Measurements from ENCODE around the gene AK5.

AK5 gene, protein sequence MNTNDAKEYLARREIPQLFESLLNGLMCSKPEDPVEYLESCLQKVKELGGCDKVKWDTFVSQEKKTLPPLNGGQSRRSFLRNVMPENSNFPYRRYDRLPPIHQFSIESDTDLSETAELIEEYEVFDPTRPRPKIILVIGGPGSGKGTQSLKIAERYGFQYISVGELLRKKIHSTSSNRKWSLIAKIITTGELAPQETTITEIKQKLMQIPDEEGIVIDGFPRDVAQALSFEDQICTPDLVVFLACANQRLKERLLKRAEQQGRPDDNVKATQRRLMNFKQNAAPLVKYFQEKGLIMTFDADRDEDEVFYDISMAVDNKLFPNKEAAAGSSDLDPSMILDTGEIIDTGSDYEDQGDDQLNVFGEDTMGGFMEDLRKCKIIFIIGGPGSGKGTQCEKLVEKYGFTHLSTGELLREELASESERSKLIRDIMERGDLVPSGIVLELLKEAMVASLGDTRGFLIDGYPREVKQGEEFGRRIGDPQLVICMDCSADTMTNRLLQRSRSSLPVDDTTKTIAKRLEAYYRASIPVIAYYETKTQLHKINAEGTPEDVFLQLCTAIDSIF

DNA sequence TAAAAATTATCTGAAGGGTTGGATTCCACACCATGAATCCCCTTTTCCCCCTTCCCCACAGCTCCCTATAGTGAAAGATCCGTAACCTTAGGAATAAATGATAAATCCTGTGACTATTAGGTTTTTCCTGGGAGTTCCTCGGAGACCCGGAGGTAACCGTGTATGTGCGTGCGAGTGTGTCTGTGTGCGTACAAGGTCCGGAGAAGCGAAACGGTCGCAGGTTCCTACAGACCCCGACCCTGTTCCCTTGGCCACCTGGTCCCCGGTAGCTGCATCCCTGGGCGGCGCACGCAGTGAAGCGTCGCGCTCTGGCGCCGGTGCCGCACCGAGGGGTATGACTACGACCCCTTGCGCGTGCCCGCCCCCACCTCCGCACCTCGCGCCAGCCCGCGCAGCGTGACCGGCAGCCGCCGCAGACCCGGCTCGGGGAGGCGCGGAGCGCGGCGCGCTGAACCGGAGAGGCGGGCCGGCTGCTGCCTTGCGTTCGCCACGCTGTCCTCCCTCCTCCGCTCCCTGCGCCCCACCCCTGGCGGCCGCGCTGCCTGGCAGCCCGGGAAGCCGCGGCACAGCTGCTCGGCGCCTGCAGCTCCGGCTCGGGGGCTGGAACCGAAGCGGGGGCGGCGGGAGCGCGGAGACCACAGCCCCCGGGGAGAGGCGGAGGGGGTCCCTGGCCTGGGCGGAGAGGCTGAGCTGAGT, at the start of gene AK5:
Gene AK5 (plus strand): TSS at position 529 of the 696 bp plus-strand sequence. CDS start 295 bp downstream, outside the sequence.
- ATAC-seq, result peak; percentile 89

DNA sequence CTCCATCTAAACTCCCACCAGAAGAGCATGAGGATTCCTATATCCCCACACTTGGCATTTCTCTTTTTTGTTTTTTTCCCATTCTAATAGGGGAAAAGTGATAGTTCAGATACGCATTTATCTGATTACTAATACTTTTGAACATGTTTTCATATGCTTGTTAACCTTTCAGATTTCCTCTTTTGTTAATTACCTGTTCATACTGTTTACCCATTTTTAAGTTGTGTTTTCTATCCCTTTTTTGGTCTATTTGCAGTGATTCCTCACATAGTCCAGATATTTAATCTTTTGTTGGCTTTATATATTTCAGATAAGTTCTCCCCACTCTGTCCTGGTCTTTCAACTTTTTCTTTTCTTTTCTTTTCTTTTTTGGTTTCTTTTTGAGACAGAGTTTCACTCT, 49.0 kb upstream of the AK5 start:
- TF ChIP-seq OSR1 (CRISPR knock-in tag; IDR thresholded peaks at IDR 0.05) (no peak), TOX (CRISPR knock-in tag; IDR thresholded peaks at IDR 0.05; ENCODE audit: borderline replicate concordance) (no peak), ISL1 (CRISPR knock-in tag; IDR thresholded peaks at IDR 0.05) (no peak), ZC3H10 (CRISPR knock-in tag; IDR thresholded peaks at IDR 0.05) (no peak)
- TF ChIP-seq, protein P1, sequence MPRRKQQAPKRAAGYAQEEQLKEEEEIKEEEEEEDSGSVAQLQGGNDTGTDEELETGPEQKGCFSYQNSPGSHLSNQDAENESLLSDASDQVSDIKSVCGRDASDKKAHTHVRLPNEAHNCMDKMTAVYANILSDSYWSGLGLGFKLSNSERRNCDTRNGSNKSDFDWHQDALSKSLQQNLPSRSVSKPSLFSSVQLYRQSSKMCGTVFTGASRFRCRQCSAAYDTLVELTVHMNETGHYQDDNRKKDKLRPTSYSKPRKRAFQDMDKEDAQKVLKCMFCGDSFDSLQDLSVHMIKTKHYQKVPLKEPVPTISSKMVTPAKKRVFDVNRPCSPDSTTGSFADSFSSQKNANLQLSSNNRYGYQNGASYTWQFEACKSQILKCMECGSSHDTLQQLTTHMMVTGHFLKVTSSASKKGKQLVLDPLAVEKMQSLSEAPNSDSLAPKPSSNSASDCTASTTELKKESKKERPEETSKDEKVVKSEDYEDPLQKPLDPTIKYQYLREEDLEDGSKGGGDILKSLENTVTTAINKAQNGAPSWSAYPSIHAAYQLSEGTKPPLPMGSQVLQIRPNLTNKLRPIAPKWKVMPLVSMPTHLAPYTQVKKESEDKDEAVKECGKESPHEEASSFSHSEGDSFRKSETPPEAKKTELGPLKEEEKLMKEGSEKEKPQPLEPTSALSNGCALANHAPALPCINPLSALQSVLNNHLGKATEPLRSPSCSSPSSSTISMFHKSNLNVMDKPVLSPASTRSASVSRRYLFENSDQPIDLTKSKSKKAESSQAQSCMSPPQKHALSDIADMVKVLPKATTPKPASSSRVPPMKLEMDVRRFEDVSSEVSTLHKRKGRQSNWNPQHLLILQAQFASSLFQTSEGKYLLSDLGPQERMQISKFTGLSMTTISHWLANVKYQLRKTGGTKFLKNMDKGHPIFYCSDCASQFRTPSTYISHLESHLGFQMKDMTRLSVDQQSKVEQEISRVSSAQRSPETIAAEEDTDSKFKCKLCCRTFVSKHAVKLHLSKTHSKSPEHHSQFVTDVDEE (CRISPR knock-in tag; IDR thresholded peaks at IDR 0.05), result no peak
- TF ChIP-seq, protein P2, sequence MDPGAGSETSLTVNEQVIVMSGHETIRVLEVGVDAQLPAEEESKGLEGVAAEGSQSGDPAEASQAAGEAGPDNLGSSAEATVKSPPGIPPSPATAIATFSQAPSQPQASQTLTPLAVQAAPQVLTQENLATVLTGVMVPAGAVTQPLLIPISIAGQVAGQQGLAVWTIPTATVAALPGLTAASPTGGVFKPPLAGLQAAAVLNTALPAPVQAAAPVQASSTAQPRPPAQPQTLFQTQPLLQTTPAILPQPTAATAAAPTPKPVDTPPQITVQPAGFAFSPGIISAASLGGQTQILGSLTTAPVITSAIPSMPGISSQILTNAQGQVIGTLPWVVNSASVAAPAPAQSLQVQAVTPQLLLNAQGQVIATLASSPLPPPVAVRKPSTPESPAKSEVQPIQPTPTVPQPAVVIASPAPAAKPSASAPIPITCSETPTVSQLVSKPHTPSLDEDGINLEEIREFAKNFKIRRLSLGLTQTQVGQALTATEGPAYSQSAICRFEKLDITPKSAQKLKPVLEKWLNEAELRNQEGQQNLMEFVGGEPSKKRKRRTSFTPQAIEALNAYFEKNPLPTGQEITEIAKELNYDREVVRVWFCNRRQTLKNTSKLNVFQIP (CRISPR knock-in tag; IDR thresholded peaks at IDR 0.05; ENCODE audit: borderline replicate concordance, low read depth), result no peak
- TF ChIP-seq, protein P3, sequence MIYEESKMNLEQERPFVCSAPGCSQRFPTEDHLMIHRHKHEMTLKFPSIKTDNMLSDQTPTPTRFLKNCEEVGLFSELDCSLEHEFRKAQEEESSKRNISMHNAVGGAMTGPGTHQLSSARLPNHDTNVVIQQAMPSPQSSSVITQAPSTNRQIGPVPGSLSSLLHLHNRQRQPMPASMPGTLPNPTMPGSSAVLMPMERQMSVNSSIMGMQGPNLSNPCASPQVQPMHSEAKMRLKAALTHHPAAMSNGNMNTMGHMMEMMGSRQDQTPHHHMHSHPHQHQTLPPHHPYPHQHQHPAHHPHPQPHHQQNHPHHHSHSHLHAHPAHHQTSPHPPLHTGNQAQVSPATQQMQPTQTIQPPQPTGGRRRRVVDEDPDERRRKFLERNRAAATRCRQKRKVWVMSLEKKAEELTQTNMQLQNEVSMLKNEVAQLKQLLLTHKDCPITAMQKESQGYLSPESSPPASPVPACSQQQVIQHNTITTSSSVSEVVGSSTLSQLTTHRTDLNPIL (CRISPR knock-in tag; IDR thresholded peaks at IDR 0.05; ENCODE audit: low read depth), result no peak
- ATAC-seq, result no peak

More for the DNA sequence above, at the start of gene AK5:
- TF ChIP-seq, protein P4, sequence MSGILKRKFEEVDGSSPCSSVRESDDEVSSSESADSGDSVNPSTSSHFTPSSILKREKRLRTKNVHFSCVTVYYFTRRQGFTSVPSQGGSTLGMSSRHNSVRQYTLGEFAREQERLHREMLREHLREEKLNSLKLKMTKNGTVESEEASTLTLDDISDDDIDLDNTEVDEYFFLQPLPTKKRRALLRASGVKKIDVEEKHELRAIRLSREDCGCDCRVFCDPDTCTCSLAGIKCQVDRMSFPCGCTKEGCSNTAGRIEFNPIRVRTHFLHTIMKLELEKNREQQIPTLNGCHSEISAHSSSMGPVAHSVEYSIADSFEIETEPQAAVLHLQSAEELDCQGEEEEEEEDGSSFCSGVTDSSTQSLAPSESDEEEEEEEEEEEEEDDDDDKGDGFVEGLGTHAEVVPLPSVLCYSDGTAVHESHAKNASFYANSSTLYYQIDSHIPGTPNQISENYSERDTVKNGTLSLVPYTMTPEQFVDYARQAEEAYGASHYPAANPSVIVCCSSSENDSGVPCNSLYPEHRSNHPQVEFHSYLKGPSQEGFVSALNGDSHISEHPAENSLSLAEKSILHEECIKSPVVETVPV (CRISPR knock-in tag; IDR thresholded peaks at IDR 0.05), result no peak
- TF ChIP-seq ZNF70 (CRISPR knock-in tag; IDR thresholded peaks at IDR 0.05) (no peak), ARNTL (CRISPR knock-in tag; IDR thresholded peaks at IDR 0.05; ENCODE audit: borderline replicate concordance, low read depth) (no peak)

DNA sequence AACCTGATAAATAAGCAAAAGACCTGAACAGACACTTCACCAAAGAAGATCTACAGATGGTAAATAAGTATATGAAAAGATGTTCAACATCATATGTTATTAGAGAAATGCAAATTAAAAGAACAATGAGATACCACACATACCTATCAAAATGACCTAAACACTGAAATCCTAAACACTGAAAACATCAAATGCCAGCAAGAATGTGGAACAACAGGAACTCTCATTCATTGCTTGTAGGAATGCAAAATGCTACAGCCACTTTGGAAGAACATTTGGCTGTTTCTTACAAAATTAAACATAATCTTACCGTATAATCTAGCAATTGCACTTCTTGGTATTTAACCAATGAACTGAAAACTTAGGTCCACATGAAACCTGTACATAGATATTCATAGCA, 47.7 kb upstream of the AK5 start:
- ATAC-seq, result no peak
- TF ChIP-seq, protein P3 (CRISPR knock-in tag; IDR thresholded peaks at IDR 0.05; ENCODE audit: low read depth), result no peak
- TF ChIP-seq BACH2 (CRISPR knock-in tag; IDR thresholded peaks at IDR 0.05; ENCODE audit: borderline replicate concordance), result no peak
- TF ChIP-seq ZNF8 (CRISPR knock-in tag; IDR thresholded peaks at IDR 0.05), result no peak
- TF ChIP-seq ZC3H10 (CRISPR knock-in tag; IDR thresholded peaks at IDR 0.05), result no peak
- TF ChIP-seq ARNTL (CRISPR knock-in tag; IDR thresholded peaks at IDR 0.05; ENCODE audit: borderline replicate concordance, low read depth), result no peak
- TF ChIP-seq, protein P1 (CRISPR knock-in tag; IDR thresholded peaks at IDR 0.05), result no peak
- TF ChIP-seq, protein P5, sequence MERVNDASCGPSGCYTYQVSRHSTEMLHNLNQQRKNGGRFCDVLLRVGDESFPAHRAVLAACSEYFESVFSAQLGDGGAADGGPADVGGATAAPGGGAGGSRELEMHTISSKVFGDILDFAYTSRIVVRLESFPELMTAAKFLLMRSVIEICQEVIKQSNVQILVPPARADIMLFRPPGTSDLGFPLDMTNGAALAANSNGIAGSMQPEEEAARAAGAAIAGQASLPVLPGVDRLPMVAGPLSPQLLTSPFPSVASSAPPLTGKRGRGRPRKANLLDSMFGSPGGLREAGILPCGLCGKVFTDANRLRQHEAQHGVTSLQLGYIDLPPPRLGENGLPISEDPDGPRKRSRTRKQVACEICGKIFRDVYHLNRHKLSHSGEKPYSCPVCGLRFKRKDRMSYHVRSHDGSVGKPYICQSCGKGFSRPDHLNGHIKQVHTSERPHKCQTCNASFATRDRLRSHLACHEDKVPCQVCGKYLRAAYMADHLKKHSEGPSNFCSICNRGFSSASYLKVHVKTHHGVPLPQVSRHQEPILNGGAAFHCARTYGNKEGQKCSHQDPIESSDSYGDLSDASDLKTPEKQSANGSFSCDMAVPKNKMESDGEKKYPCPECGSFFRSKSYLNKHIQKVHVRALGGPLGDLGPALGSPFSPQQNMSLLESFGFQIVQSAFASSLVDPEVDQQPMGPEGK (CRISPR knock-in tag; IDR thresholded peaks at IDR 0.05; ENCODE audit: borderline replicate concordance), result no peak
- TF ChIP-seq TOX (CRISPR knock-in tag; IDR thresholded peaks at IDR 0.05; ENCODE audit: borderline replicate concordance), result no peak
- no peak for TF ChIP-seq ZFP30 (CRISPR knock-in tag; IDR thresholded peaks at IDR 0.05)
- no peak for TF ChIP-seq ESRRG (CRISPR knock-in tag; IDR thresholded peaks at IDR 0.05)
- no peak for TF ChIP-seq RARB (CRISPR knock-in tag; IDR thresholded peaks at IDR 0.05)
- no peak for TF ChIP-seq TCF4 (CRISPR knock-in tag; IDR thresholded peaks at IDR 0.05; ENCODE audit: borderline replicate concordance)
- TF ChIP-seq ZNF565 (CRISPR knock-in tag; conservative IDR thresholded peaks at IDR 0.05; ENCODE audit: low read depth), result no peak
- no peak for TF ChIP-seq ZNF70 (CRISPR knock-in tag; IDR thresholded peaks at IDR 0.05)
- TF ChIP-seq ZFP3 (CRISPR knock-in tag; IDR thresholded peaks at IDR 0.05), result no peak
- TF ChIP-seq OSR1 (CRISPR knock-in tag; IDR thresholded peaks at IDR 0.05), result no peak
- TF ChIP-seq ISL1 (CRISPR knock-in tag; IDR thresholded peaks at IDR 0.05), result no peak

All from SK-N-SH treated with all-trans-retinoic acid at 6 μM for 48 hours (cell line).